Prostate gland (tissue), 2 donors: ENCODE data around the gene PRAMEF12. TPM values are rescaled to one million over a fixed set of nuclear protein-coding genes. Genes with fewer than 3 reads are reported as not detected.

ENCODE experiments used
- DNase-seq: peaks from one replicate; pipeline ENCODE4 v3.0.0-alpha.2; 2019; ENCODE audit warnings: low spot score
- H3K27ac ChIP-seq, 2 donors: fragments of 200-600 bp; sonication (generic); 2 replicates each; pipeline ENCODE4 v1.5.1; 2017 to 2019
- H3K27me3 ChIP-seq: fragments of 200-600 bp; sonication (generic); replicated peaks from 2 replicates; pipeline ENCODE4 v1.5.1; 2019; ENCODE audit not compliant: insufficient read depth
- H3K36me3 ChIP-seq, 2 donors: fragments of 200-600 bp; sonication (generic); 1 replicate in 1 of 2; 2 replicates in 1 of 2; pipeline versions ENCODE4 v1.5.1 to v1.8.1; 2017 to 2019
- H3K4me1 ChIP-seq: fragments of 200-600 bp; sonication (generic); replicated peaks from 2 replicates; pipeline ENCODE4 v1.5.1; 2019
- H3K4me3 ChIP-seq, 2 donors: fragments of 200-600 bp; sonication (generic); 2 replicates each; pipeline ENCODE4 v1.5.1; 2017 to 2019
- H3K9me3 ChIP-seq: fragments of 200-600 bp; sonication (generic); 2 replicates; pipeline ENCODE4 v1.5.1; 2017
- POLR2A ChIP-seq: fragments of 450-650 bp; IDR thresholded peaks from one replicate; pipeline ENCODE4 v1.6.1; 2016; ENCODE audit warnings: antibody characterized with exemption, mild to moderate bottlenecking
- POLR2AphosphoS5 ChIP-seq: sonication (generic); formaldehyde crosslinking; IDR thresholded peaks from one replicate; pipeline ENCODE4 v1.6.1; 2017; ENCODE audit warnings: antibody characterized with exemption
- WGBS: methylation state at CpG from one replicate; pipeline ENCODE4 v1.1.5; 2018; 5-methylcytosine and 5-hydroxymethylcytosine counted together
- intact Hi-C: fragments of 100-400 bp; cut with DNase I; formaldehyde crosslinking; loops from one replicate; pipeline ENCODE4 v1.14.2; 2022
- total RNA-seq, 2 donors: library from RNA; depleted of rRNA; stranded (reverse); fragments of >200 nt; gene quantifications; one replicate each; pipeline ENCODE4 v1.1.0, GENCODE V29; 2016
- TF ChIP-seq, protein P1 (sequence below), 4 experiments: fragments of 200-600 bp in 2 of 4; fragments of 450-650 bp in 2 of 4; sonication (generic) in 2 of 4; IDR thresholded peaks; 1 replicate in 3 of 4; 2 replicates in 1 of 4; pipeline ENCODE4 v1.5.1; 2016 to 2019; ENCODE audit warnings: antibody characterized with exemption in 4 of 4, mild to moderate bottlenecking in 2 of 4, moderate library complexity in 2 of 4

Gene PRAMEF12
- total RNA-seq, 2 donors from 2014 or later, result not detected

- H3K9me3 ChIP-seq, result no peaks in the 10 kb centered on the region
- no peak overlapping the region for H3K4me3 ChIP-seq
- no peaks in the 10 kb centered on the region for H3K4me1 ChIP-seq
- intact Hi-C loops, result no loop called here
- H3K27ac ChIP-seq, result no peak overlapping the region
- H3K27me3 ChIP-seq, result no peaks in the 10 kb centered on the region
- no peak for DNase-seq
- TF ChIP-seq, protein P1, sequence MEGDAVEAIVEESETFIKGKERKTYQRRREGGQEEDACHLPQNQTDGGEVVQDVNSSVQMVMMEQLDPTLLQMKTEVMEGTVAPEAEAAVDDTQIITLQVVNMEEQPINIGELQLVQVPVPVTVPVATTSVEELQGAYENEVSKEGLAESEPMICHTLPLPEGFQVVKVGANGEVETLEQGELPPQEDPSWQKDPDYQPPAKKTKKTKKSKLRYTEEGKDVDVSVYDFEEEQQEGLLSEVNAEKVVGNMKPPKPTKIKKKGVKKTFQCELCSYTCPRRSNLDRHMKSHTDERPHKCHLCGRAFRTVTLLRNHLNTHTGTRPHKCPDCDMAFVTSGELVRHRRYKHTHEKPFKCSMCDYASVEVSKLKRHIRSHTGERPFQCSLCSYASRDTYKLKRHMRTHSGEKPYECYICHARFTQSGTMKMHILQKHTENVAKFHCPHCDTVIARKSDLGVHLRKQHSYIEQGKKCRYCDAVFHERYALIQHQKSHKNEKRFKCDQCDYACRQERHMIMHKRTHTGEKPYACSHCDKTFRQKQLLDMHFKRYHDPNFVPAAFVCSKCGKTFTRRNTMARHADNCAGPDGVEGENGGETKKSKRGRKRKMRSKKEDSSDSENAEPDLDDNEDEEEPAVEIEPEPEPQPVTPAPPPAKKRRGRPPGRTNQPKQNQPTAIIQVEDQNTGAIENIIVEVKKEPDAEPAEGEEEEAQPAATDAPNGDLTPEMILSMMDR (IDR thresholded peaks at IDR 0.05), result no peak
- TF ChIP-seq POLR2AphosphoS5 (no peak), POLR2A (no peak)
- H3K36me3 ChIP-seq, result no peaks in the 10 kb centered on the region
- WGBS, result 71% methylated on average over 7 of the region's 7 CpGs
Observed at GRCh38 chr1:12760256-12760795, 13.2 kb upstream of the PRAMEF12 start.

DNA sequence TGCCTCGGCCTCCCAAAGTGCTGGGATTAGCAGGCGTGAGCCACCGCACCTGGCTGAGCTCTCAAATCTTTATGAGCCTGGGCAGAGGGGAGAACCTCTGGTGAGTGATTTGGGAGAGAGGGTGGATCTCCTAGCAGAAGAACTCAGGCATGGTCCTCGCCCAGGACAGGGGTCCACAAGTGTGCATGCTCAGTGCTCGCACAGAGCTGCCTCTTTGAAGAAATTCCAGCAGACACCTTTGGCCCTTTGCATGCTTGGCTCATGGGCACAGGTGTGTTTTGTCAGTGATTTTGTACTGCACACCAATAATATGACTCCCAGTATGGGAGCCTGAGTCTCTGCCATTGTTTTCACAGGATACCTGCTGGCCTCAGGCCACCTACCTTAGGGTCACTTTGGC lies 11.8 kb upstream of the PRAMEF12 start:
- TF ChIP-seq POLR2A (no peak), POLR2AphosphoS5 (no peak)
- TF ChIP-seq, protein P1 (IDR thresholded peaks at IDR 0.05), result no peak
- no peak for DNase-seq
- Histone ChIP-seq H3K9me3 (no peaks in the 10 kb centered on the region), H3K27ac (no peak overlapping the region), H3K4me1 (no peaks in the 10 kb centered on the region), H3K4me3 (no peak overlapping the region), H3K27me3 (peaks cover under 1% of the 10 kb centered on the region), H3K36me3 (no peaks in the 10 kb centered on the region)
- intact Hi-C loops, result no loop called here
- WGBS, result 80% methylated on average over 5 of the region's 5 CpGs

- no peak for DNase-seq
- Histone ChIP-seq H3K36me3 (no peaks in the 10 kb centered on the region), H3K4me1 (no peaks in the 10 kb centered on the region), H3K27me3 (peaks cover 2% of the 10 kb centered on the region), H3K27ac (no peak overlapping the region), H3K4me3 (no peak overlapping the region), H3K9me3 (no peaks in the 10 kb centered on the region)
- 85% methylated on average over 7 of the region's 7 CpGs for WGBS
- intact Hi-C loops, result no loop called here
- TF ChIP-seq POLR2AphosphoS5 (no peak), POLR2A (no peak)
- TF ChIP-seq, protein P1 (IDR thresholded peaks at IDR 0.05), result no peak
Observed at GRCh38 chr1:12762766-12763165, 10.8 kb upstream of the PRAMEF12 start.

DNA sequence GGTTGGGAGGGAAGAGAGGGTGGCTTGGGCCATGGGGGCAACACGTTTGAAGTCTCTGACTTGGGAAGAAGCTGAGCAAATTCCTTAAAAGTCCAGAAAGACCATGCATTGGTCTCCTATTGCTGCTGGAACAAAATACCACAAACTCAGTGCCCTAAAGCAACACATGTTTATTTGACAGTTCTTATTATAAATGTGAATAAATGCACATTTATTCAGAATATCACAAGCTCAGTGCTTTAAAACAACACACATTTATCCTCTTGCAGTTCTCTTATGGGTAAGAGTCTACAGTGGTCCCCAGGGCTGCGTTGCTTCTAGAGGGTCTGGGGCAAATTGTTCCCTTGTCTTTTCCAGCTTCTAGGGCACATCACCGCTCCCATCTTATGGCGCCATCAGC lies 10.1 kb upstream of the PRAMEF12 start:
- WGBS, result 75% methylated on average over 4 of the region's 4 CpGs
- Histone ChIP-seq H3K9me3 (no peaks in the 10 kb centered on the region), H3K36me3 (no peaks in the 10 kb centered on the region), H3K4me3 (no peak overlapping the region), H3K27me3 (peaks cover 3% of the 10 kb centered on the region), H3K4me1 (no peaks in the 10 kb centered on the region), H3K27ac (no peak overlapping the region)
- TF ChIP-seq POLR2AphosphoS5 (no peak), POLR2A (no peak)
- TF ChIP-seq, protein P1 (IDR thresholded peaks at IDR 0.05), result no peak
- intact Hi-C loops, result no loop called here
- no peak for DNase-seq

DNA sequence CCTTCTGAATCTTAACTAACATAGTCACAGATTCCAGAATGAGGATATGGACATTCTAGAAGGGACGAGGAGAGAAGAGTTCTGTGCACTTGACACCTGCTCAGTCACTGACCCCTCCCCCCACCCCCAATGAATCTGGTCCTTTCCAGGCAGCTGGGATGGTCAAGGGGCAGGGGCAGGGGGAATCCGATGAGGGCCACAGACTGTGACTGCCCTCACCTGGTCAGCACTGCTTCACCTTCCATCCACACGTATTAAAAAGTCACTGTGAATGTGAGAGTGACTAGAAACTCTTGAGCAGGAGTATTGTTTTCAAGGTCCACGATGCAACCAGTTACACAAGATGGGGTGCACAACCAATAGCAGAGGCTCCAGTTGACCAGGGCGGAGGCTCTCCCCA lies 9.5 kb upstream of the PRAMEF12 start:
- Histone ChIP-seq H3K27me3 (peaks cover 6% of the 10 kb centered on the region), H3K9me3 (no peaks in the 10 kb centered on the region), H3K4me3 (no peak overlapping the region), H3K27ac (no peak overlapping the region), H3K36me3 (no peaks in the 10 kb centered on the region), H3K4me1 (no peaks in the 10 kb centered on the region)
- 71% methylated on average over 5 of the region's 5 CpGs for WGBS
- intact Hi-C loops, result no loop called here
- no peak for TF ChIP-seq POLR2A
- no peak for TF ChIP-seq POLR2AphosphoS5
- TF ChIP-seq, protein P1 (IDR thresholded peaks at IDR 0.05), result no peak
- no peak for DNase-seq
